Mononuclear cell (primary cell): ENCODE data around the gene RASA4B. TPM values are rescaled to one million over a fixed set of nuclear protein-coding genes. Genes with fewer than 3 reads are reported as not detected.

ENCODE experiments used
- H3K27me3 ChIP-seq: 2 replicates; pipeline ENCODE4 v1.6.0; 2011; ENCODE audit warnings: low read length, control low read depth; ENCODE audit not compliant: insufficient read depth
- H3K4me1 ChIP-seq: 2 replicates; pipeline ENCODE4 v1.5.1; 2011; ENCODE audit warnings: mild to moderate bottlenecking, low read length, control low read depth; ENCODE audit not compliant: insufficient read depth
- H3K4me3 ChIP-seq: 2 replicates; pipeline ENCODE4 v1.5.1; 2011; ENCODE audit warnings: mild to moderate bottlenecking, low read length, moderate library complexity
- H3K9me3 ChIP-seq: 2 replicates; pipeline ENCODE4 v1.5.1; 2011; ENCODE audit warnings: low read depth, mild to moderate bottlenecking, control low read depth, low read length
- total RNA-seq: library from RNA; depleted of rRNA; stranded (reverse); fragments of >200 nt; gene quantifications from one replicate; pipeline ENCODE4 v1.2.3, GENCODE V29; 2012

The RASA4B gene
- total RNA-seq, 1 donor = 9.3 TPM

- no peaks in the 10 kb centered on the region for H3K9me3 ChIP-seq
- H3K4me3 ChIP-seq = no peak overlapping the region
- H3K4me1 ChIP-seq = peaks cover 12% of the 10 kb centered on the region
- no peaks in the 10 kb centered on the region for H3K27me3 ChIP-seq
Measured at GRCh38 chr7:102469972-102470825, 47.4 kb downstream of the RASA4B start.

DNA sequence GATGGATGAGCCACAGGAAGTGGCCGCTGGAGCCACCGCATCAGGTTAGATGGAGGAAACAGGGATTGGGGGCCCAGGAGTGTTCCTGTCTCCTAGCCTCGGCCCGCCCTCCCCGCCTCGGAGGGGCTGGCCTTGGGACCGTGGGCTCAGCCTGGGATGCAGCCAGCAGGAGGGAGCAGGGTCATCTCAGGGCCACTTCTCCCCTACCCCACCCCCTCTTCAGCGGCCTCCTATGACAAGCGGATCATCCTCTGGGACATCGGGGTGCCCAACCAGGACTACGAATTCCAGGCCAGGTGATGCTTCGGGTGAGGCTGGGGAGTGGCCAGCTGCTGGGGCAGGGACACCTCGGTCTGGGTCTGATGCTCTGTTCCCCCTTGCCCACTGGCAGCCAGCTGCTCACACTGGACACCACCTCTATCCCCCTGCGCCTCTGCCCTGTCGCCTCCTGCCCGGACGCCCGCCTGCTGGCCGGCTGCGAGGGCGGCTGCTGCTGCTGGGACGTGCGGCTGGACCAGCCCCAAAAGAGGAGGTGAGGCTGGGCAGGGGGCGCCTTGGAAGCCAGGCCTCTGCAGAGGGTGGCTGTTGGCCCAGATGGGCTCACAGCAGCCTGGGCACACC, 48.1 kb downstream of the RASA4B start:
- H3K9me3 ChIP-seq = no peaks in the 10 kb centered on the region

DNA sequence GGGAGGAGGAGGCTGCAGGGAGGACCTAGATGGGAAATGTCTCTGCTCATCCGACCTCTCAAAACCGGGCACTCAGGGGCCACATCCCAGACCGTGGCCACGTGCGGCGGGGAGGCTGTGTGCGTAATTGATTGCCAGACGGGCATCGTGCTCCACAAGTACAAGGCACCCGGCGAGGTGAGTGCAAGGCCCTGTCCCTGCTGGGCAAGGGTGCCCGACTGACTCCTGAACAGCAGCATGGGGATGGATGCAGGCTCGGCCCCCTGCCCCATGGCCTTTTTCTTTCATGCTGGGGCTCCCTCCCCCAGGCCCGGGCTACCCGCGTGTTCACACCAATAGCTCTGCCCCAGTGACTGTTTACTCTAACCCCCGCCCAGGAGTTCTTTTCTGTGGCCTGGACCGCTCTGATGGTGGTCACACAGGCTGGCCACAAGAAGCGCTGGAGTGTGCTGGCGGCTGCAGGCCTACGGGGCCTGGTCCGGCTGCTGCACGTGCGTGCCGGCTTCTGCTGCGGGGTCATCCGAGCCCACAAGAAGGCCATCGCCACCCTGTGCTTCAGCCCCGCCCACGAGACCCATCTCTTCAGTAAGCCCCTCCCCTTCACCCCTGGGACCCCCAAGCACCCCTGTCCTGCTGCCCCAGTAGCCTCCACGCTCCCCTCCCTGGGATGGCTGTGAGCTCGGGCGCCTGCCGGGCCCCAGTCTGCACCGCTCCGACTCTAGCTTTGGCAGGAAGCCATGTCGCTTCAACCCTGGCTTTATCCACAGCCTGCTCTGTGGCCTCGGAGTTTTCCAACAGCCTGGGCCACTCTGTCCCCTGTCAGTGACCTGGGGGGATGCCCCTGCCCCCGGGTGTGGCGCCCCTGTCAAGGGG, 48.9 kb downstream of the RASA4B start:
- Histone ChIP-seq H3K9me3 (no peaks in the 10 kb centered on the region), H3K4me3 (no peak overlapping the region), H3K27me3 (no peaks in the 10 kb centered on the region), H3K4me1 (peaks cover 21% of the 10 kb centered on the region)

More for the DNA sequence above, 48.1 kb downstream of the RASA4B start:
- Histone ChIP-seq H3K4me1 (peaks cover 14% of the 10 kb centered on the region), H3K27me3 (no peaks in the 10 kb centered on the region), H3K4me3 (no peak overlapping the region)

DNA sequence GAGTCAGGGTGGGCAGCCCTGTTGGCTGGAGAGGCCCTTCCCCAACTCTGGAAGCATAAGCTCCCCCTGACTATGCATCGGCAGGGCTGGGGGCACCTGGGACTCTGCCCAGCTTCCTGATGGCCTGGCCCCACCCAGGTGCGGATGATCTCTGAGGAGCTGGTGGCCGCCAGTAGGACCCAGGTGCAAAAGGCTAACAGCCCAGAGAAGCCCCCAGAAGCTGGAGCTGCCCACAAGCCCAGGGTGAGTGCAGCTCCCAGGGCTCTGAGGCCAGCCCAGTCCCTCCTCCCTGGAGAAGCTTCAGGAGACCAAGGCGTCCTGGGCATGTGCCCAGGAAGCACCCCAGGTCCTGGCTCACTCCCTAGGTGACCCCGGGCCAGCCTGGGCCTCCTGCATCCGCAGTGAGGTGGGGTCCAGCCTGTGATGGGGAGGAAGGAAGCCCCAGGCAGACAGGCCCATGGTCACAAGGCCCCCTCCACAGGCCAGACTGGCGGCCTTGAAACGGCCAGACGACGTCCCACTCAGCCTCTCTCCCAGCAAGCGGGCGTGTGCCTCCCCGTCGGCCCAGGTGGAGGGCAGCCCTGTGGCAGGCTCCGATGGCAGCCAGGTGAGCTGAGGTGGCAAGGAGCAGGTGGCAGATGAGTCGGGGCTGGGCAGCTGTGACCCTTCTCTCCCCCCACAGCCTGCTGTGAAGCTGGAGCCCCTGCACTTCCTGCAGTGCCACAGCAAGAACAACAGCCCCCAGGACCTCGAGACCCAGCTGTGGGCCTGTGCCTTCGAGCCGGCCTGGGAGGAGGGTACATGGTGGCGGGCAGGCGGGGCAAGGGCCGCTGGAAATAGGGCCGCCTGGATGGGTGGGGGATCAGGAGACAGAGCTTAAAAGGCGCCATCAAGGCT, 49.7 kb downstream of the RASA4B start:
- no peaks in the 10 kb centered on the region for H3K9me3 ChIP-seq
- H3K4me1 ChIP-seq = peaks cover 25% of the 10 kb centered on the region
- H3K4me3 ChIP-seq = no peak overlapping the region
- H3K27me3 ChIP-seq = no peaks in the 10 kb centered on the region

DNA sequence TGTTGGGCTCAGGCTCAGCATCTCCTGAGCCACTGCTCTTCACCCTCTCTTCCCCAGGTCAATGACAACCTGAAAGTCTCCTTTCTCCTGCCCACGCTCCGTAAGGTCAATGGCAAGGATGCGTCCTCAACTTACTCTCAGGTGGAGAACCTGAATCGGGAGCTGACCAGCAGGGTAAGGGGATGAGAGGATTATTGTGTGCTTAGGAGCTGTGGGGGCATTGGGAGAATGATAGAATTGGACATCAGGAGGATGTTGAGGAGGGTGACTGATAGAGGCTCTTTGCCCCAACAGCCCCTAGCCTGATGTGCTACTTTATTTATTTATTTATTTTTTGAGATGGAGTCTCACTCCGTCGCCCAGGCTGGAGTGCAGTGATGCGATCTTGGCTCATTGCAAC, 51.5 kb downstream of the RASA4B start:
- Histone ChIP-seq H3K27me3 (no peaks in the 10 kb centered on the region), H3K4me3 (no peak overlapping the region), H3K9me3 (no peaks in the 10 kb centered on the region), H3K4me1 (peaks cover 25% of the 10 kb centered on the region)

DNA sequence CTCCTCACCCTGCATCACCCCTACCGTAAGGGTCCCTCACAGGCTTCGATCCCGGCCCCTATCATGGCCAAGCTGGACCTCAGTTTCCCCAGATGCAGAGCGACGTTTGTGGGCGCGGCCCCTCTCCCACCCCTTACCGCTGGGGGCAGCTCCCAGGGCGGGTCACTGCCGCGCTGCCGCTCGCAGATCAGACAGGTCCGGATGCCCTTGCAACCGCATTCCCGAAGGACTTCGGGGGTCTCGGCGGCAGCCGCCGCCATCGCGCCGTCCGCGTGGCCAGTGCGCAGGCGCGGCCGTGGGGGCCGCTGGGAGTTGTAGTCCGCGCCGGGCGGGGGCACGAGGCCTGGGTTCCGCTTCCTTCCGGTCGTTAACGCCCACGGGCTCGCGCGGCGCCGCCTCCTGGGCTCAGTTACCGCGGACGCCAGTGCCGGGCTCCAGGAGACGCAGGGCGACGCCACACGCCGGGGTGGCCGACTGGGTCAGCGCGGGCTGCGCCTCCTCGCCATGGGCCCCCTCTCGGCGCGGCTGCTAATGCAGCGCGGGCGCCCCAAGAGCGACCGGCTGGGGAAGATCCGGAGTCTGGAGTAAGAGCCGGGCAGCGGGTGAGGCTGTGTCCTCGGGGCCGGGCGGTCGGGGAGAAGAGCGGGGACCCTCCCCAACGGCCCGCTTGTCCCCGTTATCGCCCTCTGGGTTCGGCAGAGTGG, 52.8 kb downstream of the RASA4B start, which contains the start of the genes ALKBH4 and LRWD1:
TSS of gene ALKBH4 (minus strand) at position 287 of the 704 bp plus-strand sequence. CDS start at position 260, 27 bp downstream.
TSS of gene LRWD1 (plus strand) at position 408 of the 704 bp plus-strand sequence. CDS start at position 505, 97 bp downstream.
- Histone ChIP-seq H3K9me3 (no peaks in the 10 kb centered on the region), H3K27me3 (no peaks in the 10 kb centered on the region), H3K4me1 (peaks cover 25% of the 10 kb centered on the region), H3K4me3 (peak within 1 kb of the TSS; percentile 77)

DNA sequence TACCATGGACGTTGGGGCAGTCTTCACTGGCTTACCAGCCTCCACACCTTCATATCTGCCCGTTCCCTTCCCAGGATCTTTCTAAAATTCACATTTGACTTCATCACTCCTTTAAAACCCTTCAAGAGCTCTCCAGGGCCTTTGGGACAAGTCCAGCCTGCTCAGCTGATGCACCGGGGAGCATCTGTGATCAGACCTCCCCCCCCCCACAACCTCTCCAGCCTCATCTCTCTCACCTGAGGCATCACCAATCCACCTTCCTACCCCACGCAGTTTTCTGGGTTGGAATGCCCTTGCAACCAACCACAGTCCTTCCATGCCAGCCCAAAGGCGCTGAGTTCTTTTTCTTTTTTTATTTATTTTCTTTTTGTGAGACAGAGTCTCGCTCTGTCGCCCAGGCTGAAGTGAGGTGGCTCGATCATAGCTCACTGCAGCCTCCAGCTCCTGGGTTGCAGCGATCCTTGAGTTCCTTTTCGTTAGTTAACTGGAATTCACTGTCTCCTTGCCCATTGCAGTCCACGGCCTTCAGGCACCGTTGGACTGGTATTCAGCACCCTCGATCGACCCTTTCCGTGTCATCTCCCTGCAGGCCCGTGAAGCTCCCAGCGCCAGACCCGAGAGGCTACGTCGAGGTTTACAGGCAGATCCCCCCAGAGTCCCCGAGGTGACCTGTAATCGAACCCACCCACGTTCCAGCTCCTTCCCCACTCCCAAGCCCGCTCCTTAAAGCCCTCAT, 53.6 kb downstream of the RASA4B start:
- H3K4me1 ChIP-seq = peaks cover 25% of the 10 kb centered on the region
- no peaks in the 10 kb centered on the region for H3K27me3 ChIP-seq
- no peaks in the 10 kb centered on the region for H3K9me3 ChIP-seq
- H3K4me3 ChIP-seq = peak overlapping the region; percentile 77

- Histone ChIP-seq H3K27me3 (no peaks in the 10 kb centered on the region), H3K9me3 (no peaks in the 10 kb centered on the region), H3K4me3 (no peak overlapping the region), H3K4me1 (peaks cover 15% of the 10 kb centered on the region)
Measured at GRCh38 chr7:102460467-102460866, 57.1 kb downstream of the RASA4B start.

GRCh38 chr7:102459221-102459844, 58.2 kb downstream of the RASA4B start:
- Histone ChIP-seq H3K4me1 (peaks cover 10% of the 10 kb centered on the region), H3K9me3 (no peaks in the 10 kb centered on the region), H3K27me3 (no peaks in the 10 kb centered on the region), H3K4me3 (no peak overlapping the region)

GRCh38 chr7:102457352-102457924, 60.1 kb downstream of the RASA4B start:
- Histone ChIP-seq H3K4me3 (no peak overlapping the region), H3K9me3 (no peaks in the 10 kb centered on the region), H3K27me3 (no peaks in the 10 kb centered on the region), H3K4me1 (no peaks in the 10 kb centered on the region)

- Histone ChIP-seq H3K27me3 (no peaks in the 10 kb centered on the region), H3K4me1 (no peaks in the 10 kb centered on the region), H3K4me3 (no peak overlapping the region), H3K9me3 (no peaks in the 10 kb centered on the region)
Measured at GRCh38 chr7:102456327-102456726, 61.2 kb downstream of the RASA4B start.

- Histone ChIP-seq H3K9me3 (no peaks in the 10 kb centered on the region), H3K4me1 (no peaks in the 10 kb centered on the region), H3K27me3 (no peaks in the 10 kb centered on the region), H3K4me3 (no peak overlapping the region)
Measured at GRCh38 chr7:102455596-102455995, 62.0 kb downstream of the RASA4B start.
